Endometrial microvascular endothelial cells (primary cell): Measurements from ENCODE around the gene ZNF486. TPM values are rescaled to one million over a fixed set of nuclear protein-coding genes. Genes with fewer than 3 reads are reported as not detected.
"Not testable (repeated sequence)": the region's sequence is repeated elsewhere in the genome, so short reads cannot be mapped to it uniquely, and the experiment has no call there.

Source experiments
- in situ Hi-C: cut with HindIII; loops from 2 replicates; pipeline ENCODE4 v1.10.0; 2017; ENCODE audit warnings: low sequenced_read_pairs, low pct_unique_long_range_greater_than_20kb; ENCODE audit errors: inconsistent ontology term
- total RNA-seq: library from RNA; depleted of rRNA; stranded (reverse); fragments of >200 nt; gene quantifications from one replicate; pipeline ENCODE4 v1.2.3, GENCODE V29; 2015; ENCODE audit errors: inconsistent ontology term

Gene ZNF486
- total RNA-seq, 1 donor from 2014 or later, result 4.1 TPM

DNA sequence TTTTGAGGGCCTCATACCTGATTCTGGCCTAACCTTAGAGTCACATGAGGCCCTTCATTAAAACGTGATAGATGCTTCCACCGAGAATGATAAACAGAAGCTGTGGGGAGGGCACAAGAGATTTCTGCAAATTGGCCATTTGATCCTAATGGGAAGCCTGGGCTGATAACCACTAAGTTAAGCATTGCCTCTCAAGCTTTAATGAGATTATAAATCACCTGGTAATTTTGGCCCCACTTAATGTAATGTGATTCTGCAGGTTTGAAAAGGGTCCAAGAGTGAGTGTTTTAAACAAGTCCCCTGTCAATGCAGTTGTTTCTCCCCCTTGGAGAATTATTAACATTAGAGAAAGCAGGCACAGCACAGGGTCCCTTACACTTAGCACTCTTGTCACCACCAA, 42.0 kb downstream of the ZNF486 start:
- in situ Hi-C loops, result no loop called here

DNA sequence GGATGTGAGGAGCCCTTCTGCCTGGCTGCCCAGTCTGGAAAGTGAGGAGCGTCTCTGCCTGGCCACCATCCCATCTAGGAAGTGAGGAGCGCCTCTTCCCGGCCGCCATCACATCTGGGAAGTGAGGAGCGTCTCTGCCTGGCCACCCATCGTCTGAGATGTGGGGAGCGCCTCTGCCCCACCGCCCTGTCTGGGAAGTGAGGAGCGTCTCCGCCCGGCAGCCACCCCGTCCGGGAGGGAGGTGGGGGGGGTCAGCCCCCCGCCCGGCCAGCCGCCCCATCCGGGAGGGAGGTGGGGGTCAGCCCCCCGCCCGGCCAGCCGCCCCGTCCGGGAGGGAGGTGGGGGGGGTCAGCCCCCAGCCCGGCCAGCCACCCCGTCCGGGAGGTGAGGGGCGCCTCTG, 47.4 kb downstream of the ZNF486 start:
- in situ Hi-C loops, result not testable (repeated sequence)

DNA sequence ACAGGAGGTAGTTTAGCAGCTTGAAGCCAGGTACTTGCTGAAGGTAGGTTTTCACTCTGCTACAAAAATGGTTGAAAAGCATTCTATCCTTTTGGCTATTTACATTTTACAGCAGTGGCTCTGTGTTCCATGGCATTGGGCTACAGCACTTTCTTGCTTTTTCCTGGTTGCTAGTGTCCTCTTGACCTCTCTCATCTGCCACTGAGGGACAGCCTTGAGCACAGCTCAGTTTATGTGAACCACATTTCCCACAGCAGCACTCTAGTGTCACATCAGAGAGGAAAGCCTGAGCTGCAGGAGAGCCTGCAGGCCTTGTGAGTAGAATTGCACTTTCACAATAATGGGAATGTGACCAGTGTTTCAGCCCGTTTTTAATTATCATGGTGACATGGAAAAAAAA, 54.6 kb downstream of the ZNF486 start:
- in situ Hi-C loops, result not testable (repeated sequence)

DNA sequence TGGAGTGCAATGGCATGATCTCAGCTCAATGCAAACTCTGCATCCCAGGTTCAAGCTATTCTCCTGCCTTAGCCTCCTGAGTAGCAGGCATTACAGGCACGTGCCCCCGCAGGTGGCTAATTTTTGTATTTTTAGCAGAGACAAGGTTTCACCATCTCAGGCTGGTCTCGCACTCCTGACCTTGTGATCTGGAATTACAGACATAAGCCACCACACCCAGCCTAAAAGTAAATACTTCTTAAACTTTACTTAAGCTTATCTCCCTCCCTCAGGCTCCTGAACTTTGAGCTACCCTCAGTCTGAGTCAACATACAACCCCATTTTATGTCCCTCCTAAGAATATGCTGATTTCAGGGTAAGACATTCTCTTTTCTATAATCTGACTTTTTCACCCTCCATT, 66.1 kb downstream of the ZNF486 start:
- in situ Hi-C loops, result no loop called here

DNA sequence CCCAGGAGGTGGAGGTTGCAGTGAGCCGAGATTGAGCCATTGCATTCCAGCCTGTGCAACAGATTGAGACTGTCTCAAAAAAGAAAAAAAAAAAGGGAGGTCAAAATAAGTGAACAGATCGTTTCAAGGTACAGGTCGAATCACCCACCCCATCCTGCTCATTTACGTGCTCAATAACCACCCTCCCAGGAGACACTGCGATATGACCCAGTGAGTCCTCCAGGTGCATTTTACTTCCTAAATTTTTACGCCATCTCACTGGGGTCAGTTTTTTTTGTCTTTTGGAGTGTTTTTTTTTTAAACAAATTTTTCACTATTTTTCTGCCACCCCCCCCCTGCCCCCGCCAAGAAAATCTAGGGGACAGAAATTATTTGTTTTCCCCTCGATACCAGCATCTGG, 68.1 kb downstream of the ZNF486 start:
- in situ Hi-C loops, result no loop called here

DNA sequence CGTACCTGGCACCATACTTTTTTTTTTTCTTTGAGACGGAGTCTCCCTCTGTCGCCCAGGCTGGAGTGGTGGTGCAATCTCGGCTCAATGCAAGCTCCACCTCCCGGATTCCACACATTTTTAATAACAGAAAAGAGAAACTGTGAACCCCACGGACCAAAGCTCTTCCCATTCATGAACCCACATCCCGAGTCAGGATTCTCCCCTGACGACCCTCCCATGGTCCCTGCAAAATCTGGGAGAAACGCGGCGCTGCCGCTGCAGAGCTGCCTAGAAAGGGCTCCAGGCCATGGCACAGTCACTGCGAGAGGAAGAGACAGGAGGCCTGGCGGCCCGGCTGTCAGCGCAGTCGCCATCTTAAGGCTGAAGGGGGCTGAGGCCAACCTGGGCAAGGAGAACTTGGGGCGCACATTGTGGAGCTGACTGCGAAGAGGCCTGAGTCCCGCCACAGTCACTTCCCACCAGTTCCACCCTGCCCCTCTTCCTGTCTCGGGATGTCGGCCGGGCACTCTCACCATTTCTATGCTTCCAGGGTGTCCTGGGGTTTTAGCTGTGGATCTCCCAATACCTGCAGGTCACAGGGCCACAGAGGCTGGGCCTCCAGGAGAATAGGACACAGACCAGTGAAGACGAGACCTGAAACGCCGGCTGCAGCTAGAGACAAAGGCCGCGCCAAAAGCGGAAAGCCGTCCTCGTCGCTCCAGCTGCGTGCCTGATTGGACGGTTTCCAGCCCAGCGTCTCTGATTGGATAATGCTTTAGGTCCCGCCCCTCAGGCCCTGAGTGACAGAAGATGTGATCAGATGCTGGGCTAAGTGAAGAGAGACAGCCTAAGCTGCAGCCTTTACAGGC, 71.0 kb downstream of the ZNF486 start:
- in situ Hi-C loops, result no loop called here

DNA sequence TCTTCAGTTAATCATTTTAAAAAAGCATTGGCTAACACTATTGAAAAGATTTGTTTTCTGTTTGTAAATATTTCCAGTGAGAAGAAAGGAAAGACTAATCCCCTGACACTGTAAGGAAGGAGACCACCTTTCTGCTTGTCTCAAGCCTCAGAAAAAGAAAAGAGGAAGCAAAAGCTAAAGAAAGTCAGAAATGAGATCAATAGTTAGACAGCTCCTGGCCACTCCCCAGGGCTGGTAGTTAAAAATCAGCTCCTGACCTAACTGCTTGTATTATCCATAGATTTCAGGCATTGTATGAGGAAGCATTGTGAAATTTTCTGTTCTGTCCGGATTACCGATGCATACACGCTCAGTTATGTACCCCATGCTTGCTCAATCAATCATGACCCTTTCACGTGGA, 76.6 kb downstream of the ZNF486 start:
- in situ Hi-C loops, result no loop called here

DNA sequence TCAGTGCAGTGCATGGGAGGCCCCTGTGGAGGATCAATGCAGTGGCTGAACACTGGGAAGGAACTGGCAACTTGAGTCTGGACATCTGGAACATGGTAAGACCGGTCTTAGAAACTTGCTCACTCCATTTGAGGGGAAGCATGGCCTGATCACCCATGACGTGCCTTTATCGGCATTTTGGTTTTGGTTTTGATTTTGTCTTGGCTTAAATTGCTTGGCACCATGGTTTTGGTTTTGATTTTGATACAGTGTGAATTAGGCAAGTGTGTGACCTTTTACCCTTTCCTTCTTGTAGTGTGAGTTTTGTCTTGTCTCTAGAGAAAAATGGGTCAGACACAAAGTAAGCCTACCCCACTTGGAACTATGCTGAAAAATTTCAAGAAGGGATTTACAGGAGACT, 77.3 kb downstream of the ZNF486 start:
- in situ Hi-C loops, result no loop called here

DNA sequence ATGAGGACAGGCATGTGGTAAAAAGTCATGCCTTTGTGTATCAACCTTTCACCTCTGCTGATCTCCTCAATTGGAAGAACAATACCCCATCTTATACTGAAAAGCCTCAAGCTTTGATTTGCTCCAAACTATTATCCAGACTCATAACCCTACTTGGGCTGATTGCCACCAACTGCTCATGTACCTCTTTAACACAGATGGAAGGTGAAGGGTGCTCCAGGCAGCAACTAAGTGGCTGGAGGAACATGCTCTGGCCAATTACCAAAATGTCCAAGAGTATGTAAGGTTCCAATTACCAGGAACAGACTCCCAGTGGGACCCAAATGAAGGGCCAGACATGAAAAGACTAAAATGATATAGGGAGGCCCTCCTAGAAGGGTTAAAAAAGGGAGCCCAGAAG, 78.3 kb downstream of the ZNF486 start:
- in situ Hi-C loops, result no loop called here

DNA sequence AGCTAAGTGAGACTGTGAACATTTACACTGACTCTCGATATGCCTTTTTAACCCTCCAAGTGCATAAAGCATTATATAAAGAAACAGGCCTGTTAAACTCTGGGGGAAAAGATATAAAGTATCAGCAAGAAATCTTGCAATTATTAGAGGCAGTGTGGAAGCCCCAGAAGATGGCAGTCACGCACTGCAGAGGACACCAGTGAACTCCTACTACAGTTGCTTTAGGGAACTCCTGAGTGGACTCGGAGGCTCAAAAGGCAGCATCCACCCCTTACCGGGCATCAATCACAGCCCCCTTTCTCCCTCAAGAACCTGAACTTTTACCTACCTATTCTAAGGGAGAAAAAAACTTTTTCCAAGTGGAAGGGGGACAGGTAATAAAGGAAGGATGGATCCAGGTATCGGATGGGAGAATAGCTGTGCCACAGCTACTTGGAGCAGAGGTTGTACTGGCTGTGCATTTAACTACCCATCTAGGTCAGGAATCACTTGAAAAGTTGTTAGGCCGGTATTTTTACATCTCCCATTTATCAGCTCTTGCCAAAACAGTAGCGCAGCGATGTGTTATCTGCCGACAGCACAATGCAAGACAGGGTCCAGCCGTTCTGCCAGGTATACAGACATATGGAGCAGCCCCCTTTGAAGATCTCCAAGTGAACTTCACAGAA, 80.1 kb downstream of the ZNF486 start:
- in situ Hi-C loops, result no loop called here

DNA sequence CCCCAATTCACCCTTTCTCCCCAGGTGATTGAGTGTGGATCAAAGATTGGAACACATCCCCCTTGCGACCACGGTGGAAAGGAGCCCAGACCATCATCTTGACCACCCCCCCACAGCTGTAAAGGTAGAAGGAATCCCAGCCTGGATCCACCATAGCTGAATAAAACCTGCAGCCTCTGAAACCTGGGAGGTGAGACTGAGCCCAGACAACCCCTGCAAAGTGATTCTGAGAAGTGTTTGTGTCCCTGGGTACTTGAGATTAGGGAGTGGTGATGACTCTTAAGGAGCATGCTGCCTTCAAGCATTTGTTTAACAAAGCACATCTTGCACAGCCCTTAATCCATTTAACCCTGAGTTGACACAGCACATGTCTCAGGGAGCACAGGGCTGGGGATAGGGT, 81.2 kb downstream of the ZNF486 start:
- in situ Hi-C loops, result not testable (repeated sequence)

Other genes with a start within 250 kb of the ZNF486 start
- gene ZNF682, start 127.7 kb upstream of the ZNF486 start, total RNA-seq, result 0.56 TPM
- gene ZNF90, start 89.2 kb upstream of the ZNF486 start, total RNA-seq, result 0.19 TPM